ENCODE data around the gene CORO6.
"Not testable (repeated sequence)": the region's sequence is repeated elsewhere in the genome, so short reads cannot be mapped to it uniquely, and the experiment has no call there.

Gene CORO6

GRCh38 chr17:29622337-29623282, at the start of gene CORO6:
CORO6 (minus strand) TSS chr17:29622912; CDS start chr17:29621421, 1,491 bp downstream.
- TF ChIP-seq ZNF274 (IDR thresholded peaks at IDR 0.05; ENCODE audit: low read depth, low read length), result no peak
- H3K4me3 ChIP-seq (ENCODE audit: low read length), result peak within 1 kb of the TSS; percentile 57; the same call in 1 of the 2 replicates

GRCh38 chr17:29671661-29672060, 48.9 kb upstream of the CORO6 start:
- no peak overlapping the region for H3K4me3 ChIP-seq (ENCODE audit: low read length)
- no peak for TF ChIP-seq ZNF274 (IDR thresholded peaks at IDR 0.05; ENCODE audit: low read depth, low read length)

- H3K4me3 ChIP-seq (ENCODE audit: low read length), result no peak overlapping the region
- no peak for TF ChIP-seq ZNF274 (IDR thresholded peaks at IDR 0.05; ENCODE audit: low read depth, low read length)
Measured at GRCh38 chr17:29669266-29669665, 46.6 kb upstream of the CORO6 start.

- TF ChIP-seq ZNF274 (IDR thresholded peaks at IDR 0.05; ENCODE audit: low read depth, low read length), result no peak
- no peak overlapping the region for H3K4me3 ChIP-seq (ENCODE audit: low read length)
Measured at GRCh38 chr17:29667969-29668368, 45.3 kb upstream of the CORO6 start.

GRCh38 chr17:29665481-29665810, 42.7 kb upstream of the CORO6 start:
- TF ChIP-seq ZNF274 (IDR thresholded peaks at IDR 0.05; ENCODE audit: low read depth, low read length), result no peak
- H3K4me3 ChIP-seq (ENCODE audit: low read length), result no peak overlapping the region

GRCh38 chr17:29664743-29665480, 42.2 kb upstream of the CORO6 start:
- no peak for TF ChIP-seq ZNF274 (IDR thresholded peaks at IDR 0.05; ENCODE audit: low read depth, low read length)
- no peak overlapping the region for H3K4me3 ChIP-seq (ENCODE audit: low read length)

GRCh38 chr17:29663155-29663554, 40.4 kb upstream of the CORO6 start:
- no peak for TF ChIP-seq ZNF274 (IDR thresholded peaks at IDR 0.05; ENCODE audit: low read depth, low read length)
- H3K4me3 ChIP-seq (ENCODE audit: low read length), result no peak overlapping the region

- H3K4me3 ChIP-seq (ENCODE audit: low read length), result no peak overlapping the region
- TF ChIP-seq ZNF274 (IDR thresholded peaks at IDR 0.05; ENCODE audit: low read depth, low read length), result no peak
Measured at GRCh38 chr17:29661213-29661612, 38.5 kb upstream of the CORO6 start.

- no peak overlapping the region for H3K4me3 ChIP-seq (ENCODE audit: low read length)
- TF ChIP-seq ZNF274 (IDR thresholded peaks at IDR 0.05; ENCODE audit: low read depth, low read length), result no peak
Measured at GRCh38 chr17:29659155-29659554, 36.4 kb upstream of the CORO6 start.

- H3K4me3 ChIP-seq (ENCODE audit: low read length), result no peak overlapping the region
- TF ChIP-seq ZNF274 (IDR thresholded peaks at IDR 0.05; ENCODE audit: low read depth, low read length), result no peak
Measured at GRCh38 chr17:29655323-29655722, 32.6 kb upstream of the CORO6 start.

- TF ChIP-seq ZNF274 (IDR thresholded peaks at IDR 0.05; ENCODE audit: low read depth, low read length), result no peak
- no peak overlapping the region for H3K4me3 ChIP-seq (ENCODE audit: low read length)
Measured at GRCh38 chr17:29653995-29654714, 31.4 kb upstream of the CORO6 start.

GRCh38 chr17:29652976-29653375, 30.3 kb upstream of the CORO6 start:
- TF ChIP-seq ZNF274 (IDR thresholded peaks at IDR 0.05; ENCODE audit: low read depth, low read length), result no peak
- H3K4me3 ChIP-seq (ENCODE audit: low read length), result no peak overlapping the region

GRCh38 chr17:29651913-29652312, 29.2 kb upstream of the CORO6 start:
- not testable (repeated sequence) for H3K4me3 ChIP-seq (ENCODE audit: low read length)

- TF ChIP-seq ZNF274 (IDR thresholded peaks at IDR 0.05; ENCODE audit: low read depth, low read length), result no peak
- H3K4me3 ChIP-seq (ENCODE audit: low read length), result no peak overlapping the region
Measured at GRCh38 chr17:29650396-29650795, 27.7 kb upstream of the CORO6 start.

Data from GM08714 (cell line).